AG20443 (cell line): ENCODE results near the gene RRN3.
A peak's percentile ranks its signal among the peaks of the same experiment; 100 is the strongest.
"Not testable (repeated sequence)": the region's sequence is repeated elsewhere in the genome, so short reads cannot be mapped to it uniquely, and the experiment has no call there.

Experiments used
- DNase-seq: peaks from one replicate; pipeline ENCODE4 v3.0.0; 2012; ENCODE audit warnings: low spot score, mixed read lengths

RRN3 gene

GRCh38 chr16:15051387-15051951 is 42.6 kb downstream of the RRN3 start:
- no peak for DNase-seq

- DNase-seq = not testable (repeated sequence)
These were observed 43.6 kb downstream of the RRN3 start for GRCh38 chr16:15050440-15050839.

GRCh38 chr16:15049581-15050180 is 44.4 kb downstream of the RRN3 start:
- no peak for DNase-seq

GRCh38 chr16:15046692-15047376 is 47.2 kb downstream of the RRN3 start:
- no peak for DNase-seq

GRCh38 chr16:15045270-15045669 is 48.8 kb downstream of the RRN3 start:
- not testable (repeated sequence) for DNase-seq

GRCh38 chr16:15044286-15044685 is 49.8 kb downstream of the RRN3 start:
- DNase-seq = no peak

- no peak for DNase-seq
These were observed 50.7 kb downstream of the RRN3 start for GRCh38 chr16:15043344-15043743.

- peak; percentile 95 for DNase-seq
These were observed 52.6 kb downstream of the RRN3 start for GRCh38 chr16:15041271-15042004.

GRCh38 chr16:15038689-15039088 is 55.4 kb downstream of the RRN3 start:
- DNase-seq = no peak

- no peak for DNase-seq
These were observed 56.3 kb downstream of the RRN3 start for GRCh38 chr16:15037745-15038144.

GRCh38 chr16:15037003-15037402 is 57.1 kb downstream of the RRN3 start:
- DNase-seq = no peak

GRCh38 chr16:15035163-15035729 is 58.8 kb downstream of the RRN3 start:
- no peak for DNase-seq

GRCh38 chr16:15034266-15035162 is 59.6 kb downstream of the RRN3 start:
- peak; percentile 76 for DNase-seq

- no peak for DNase-seq
These were observed 60.8 kb downstream of the RRN3 start for GRCh38 chr16:15033309-15033707.

- no peak for DNase-seq
These were observed 61.3 kb downstream of the RRN3 start for GRCh38 chr16:15032547-15033308.

- no peak for DNase-seq
These were observed 62.5 kb downstream of the RRN3 start for GRCh38 chr16:15031586-15031985.

- DNase-seq = no peak
These were observed 62.9 kb downstream of the RRN3 start for GRCh38 chr16:15031179-15031578.

GRCh38 chr16:15029749-15030148 is 64.3 kb downstream of the RRN3 start:
- DNase-seq = not testable (repeated sequence)

- DNase-seq = not testable (repeated sequence)
These were observed 65.0 kb downstream of the RRN3 start for GRCh38 chr16:15028801-15029698.

- not testable (repeated sequence) for DNase-seq
These were observed 65.7 kb downstream of the RRN3 start for GRCh38 chr16:15028345-15028715.
